Cardiac muscle cell (in vitro differentiated cells and primary cell): ENCODE measurements around the gene MS4A3. TPM values are rescaled to one million over a fixed set of nuclear protein-coding genes. Genes with fewer than 3 reads are reported as not detected.
"Not testable (repeated sequence)": the region's sequence is repeated elsewhere in the genome, so short reads cannot be mapped to it uniquely, and the experiment has no call there.

Experiments
- DNase-seq, 2 donors: peaks; one replicate each; pipeline versions ENCODE4 v3.0.0 to v3.0.0-alpha.2; 2010 to 2017; ENCODE audit warnings: low read depth in 1 of 2, low spot score in 1 of 2
- H3K27ac ChIP-seq: fragments of 200-600 bp; sonication (generic); 2 replicates; pipeline ENCODE4 v1.5.1; 2016
- H3K27me3 ChIP-seq: fragments of 200-600 bp; sonication (generic); 2 replicates; pipeline ENCODE4 v1.6.0; 2016; ENCODE audit warnings: control low read depth
- H3K36me3 ChIP-seq: fragments of 200-600 bp; sonication (generic); 2 replicates; pipeline ENCODE4 v1.5.1; 2016; ENCODE audit warnings: control low read depth
- H3K4me1 ChIP-seq: fragments of 200-600 bp; sonication (generic); 2 replicates; pipeline ENCODE4 v1.8.1; 2017; ENCODE audit warnings: low read depth, mild to moderate bottlenecking, mixed run types
- H3K4me3 ChIP-seq: fragments of 200-600 bp; sonication (generic); 2 replicates; pipeline ENCODE4 v1.5.1; 2016; ENCODE audit warnings: mild to moderate bottlenecking
- H3K9me3 ChIP-seq: fragments of 200-600 bp; sonication (generic); 2 replicates; pipeline ENCODE4 v1.5.1; 2017; ENCODE audit warnings: low read depth, mild to moderate bottlenecking, control low read depth
- polyA plus RNA-seq: library from polyadenylated mRNA; unstranded; fragments of >200 nt; fragmentation: Nextera tagmentation; extraction: Ambion mirVana; gene quantifications from 2 replicates; pipeline ENCODE4 v1.2.1, GENCODE V29; 2016
- total RNA-seq: library from RNA; depleted of rRNA; stranded (reverse); fragments of >200 nt; gene quantifications from 2 replicates; pipeline ENCODE4 v1.2.3, GENCODE V29; 2016
- TF ChIP-seq, protein P1 (sequence below): IDR thresholded peaks from 2 replicates; pipeline ENCODE4 v1.5.1; 2012; ENCODE audit warnings: low read depth, mild to moderate bottlenecking, low read length

MS4A3 gene
- total and polyA plus RNA-seq, 2 experiments from 2014 or later = not detected

DNA sequence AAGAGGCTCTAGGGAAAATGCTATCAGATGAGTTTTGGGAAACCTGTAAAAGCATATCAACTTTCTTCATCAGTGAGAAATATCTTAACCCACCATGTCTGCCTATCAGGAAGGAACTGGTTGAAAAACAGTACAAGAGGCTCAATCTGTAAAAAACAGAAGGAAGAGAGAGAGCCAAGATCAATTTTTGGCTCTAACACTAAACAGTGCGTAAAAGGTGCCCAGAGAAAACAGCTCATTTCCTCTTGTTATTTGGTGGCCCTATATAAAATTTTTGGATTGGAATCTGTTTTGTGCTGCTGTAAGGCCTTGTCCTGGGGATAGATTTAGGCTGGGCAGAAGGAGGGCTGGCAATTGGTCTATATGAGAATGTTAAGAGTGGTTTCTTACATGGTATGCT, 44.1 kb downstream of the MS4A3 start:
- DNase-seq = no peak
- Histone ChIP-seq H3K4me3 (no peak overlapping the region), H3K27ac (no peak overlapping the region), H3K27me3 (no peaks in the 10 kb centered on the region), H3K9me3 (no peaks in the 10 kb centered on the region), H3K36me3 (no peaks in the 10 kb centered on the region), H3K4me1 (peaks cover 11% of the 10 kb centered on the region)
- TF ChIP-seq, protein P1, sequence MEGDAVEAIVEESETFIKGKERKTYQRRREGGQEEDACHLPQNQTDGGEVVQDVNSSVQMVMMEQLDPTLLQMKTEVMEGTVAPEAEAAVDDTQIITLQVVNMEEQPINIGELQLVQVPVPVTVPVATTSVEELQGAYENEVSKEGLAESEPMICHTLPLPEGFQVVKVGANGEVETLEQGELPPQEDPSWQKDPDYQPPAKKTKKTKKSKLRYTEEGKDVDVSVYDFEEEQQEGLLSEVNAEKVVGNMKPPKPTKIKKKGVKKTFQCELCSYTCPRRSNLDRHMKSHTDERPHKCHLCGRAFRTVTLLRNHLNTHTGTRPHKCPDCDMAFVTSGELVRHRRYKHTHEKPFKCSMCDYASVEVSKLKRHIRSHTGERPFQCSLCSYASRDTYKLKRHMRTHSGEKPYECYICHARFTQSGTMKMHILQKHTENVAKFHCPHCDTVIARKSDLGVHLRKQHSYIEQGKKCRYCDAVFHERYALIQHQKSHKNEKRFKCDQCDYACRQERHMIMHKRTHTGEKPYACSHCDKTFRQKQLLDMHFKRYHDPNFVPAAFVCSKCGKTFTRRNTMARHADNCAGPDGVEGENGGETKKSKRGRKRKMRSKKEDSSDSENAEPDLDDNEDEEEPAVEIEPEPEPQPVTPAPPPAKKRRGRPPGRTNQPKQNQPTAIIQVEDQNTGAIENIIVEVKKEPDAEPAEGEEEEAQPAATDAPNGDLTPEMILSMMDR = no peak

GRCh38 chr11:60101368-60101767, 44.9 kb downstream of the MS4A3 start:
- H3K27me3 ChIP-seq, H3K27ac ChIP-seq, H3K4me3 ChIP-seq, H3K36me3 ChIP-seq, DNase-seq, H3K9me3 ChIP-seq: not testable (repeated sequence)
- H3K4me1 ChIP-seq = peaks cover 11% of the 10 kb centered on the region

- H3K36me3 ChIP-seq, H3K27ac ChIP-seq, H3K9me3 ChIP-seq, H3K4me3 ChIP-seq, H3K27me3 ChIP-seq: not testable (repeated sequence)
- peak in 1 of 2 donors; percentile 53 for DNase-seq
- peaks cover 11% of the 10 kb centered on the region for H3K4me1 ChIP-seq
Measured at GRCh38 chr11:60104471-60105115, 48.1 kb downstream of the MS4A3 start.

GRCh38 chr11:60108631-60109030, 52.2 kb downstream of the MS4A3 start:
- not testable (repeated sequence) for H3K36me3 ChIP-seq, H3K9me3 ChIP-seq, H3K27me3 ChIP-seq, H3K4me3 ChIP-seq, DNase-seq, H3K27ac ChIP-seq
- peaks cover 16% of the 10 kb centered on the region for H3K4me1 ChIP-seq

DNA sequence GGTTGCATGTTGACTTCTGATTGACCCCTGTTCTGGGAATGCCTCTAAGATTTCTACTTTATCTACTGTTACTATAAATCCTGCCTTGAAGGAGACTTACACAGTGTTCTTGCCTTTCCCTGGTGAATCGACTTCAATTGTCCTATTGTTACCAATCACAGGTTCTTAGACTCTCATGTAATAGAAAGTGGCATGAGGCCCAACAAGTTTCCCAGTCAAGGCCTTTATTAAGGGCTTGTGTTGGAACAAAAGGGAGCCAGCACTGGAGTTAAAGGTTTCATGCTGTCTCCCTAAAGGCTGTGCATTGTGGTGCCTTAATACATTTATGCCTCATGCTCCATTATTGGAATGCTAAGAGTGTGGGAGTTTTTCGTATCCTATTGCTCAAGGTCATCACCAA, 55.3 kb downstream of the MS4A3 start:
- Histone ChIP-seq H3K27me3 (no peaks in the 10 kb centered on the region), H3K36me3 (no peaks in the 10 kb centered on the region), H3K27ac (no peak overlapping the region), H3K4me3 (no peak overlapping the region), H3K4me1 (peaks cover 14% of the 10 kb centered on the region), H3K9me3 (no peaks in the 10 kb centered on the region)
- DNase-seq = no peak
- TF ChIP-seq, protein P1 = no peak

GRCh38 chr11:60116996-60117790, 60.7 kb downstream of the MS4A3 start:
- Histone ChIP-seq H3K4me1 (peaks cover 23% of the 10 kb centered on the region), H3K4me3 (no peak overlapping the region), H3K36me3 (no peaks in the 10 kb centered on the region), H3K9me3 (no peaks in the 10 kb centered on the region), H3K27ac (no peak overlapping the region), H3K27me3 (no peaks in the 10 kb centered on the region)
- TF ChIP-seq, protein P1 = no peak
- DNase-seq = no peak

GRCh38 chr11:60118338-60118737, 61.9 kb downstream of the MS4A3 start:
- no peaks in the 10 kb centered on the region for H3K36me3 ChIP-seq
- peaks cover 23% of the 10 kb centered on the region for H3K4me1 ChIP-seq
- H3K27ac ChIP-seq = no peak overlapping the region
- no peak overlapping the region for H3K4me3 ChIP-seq
- H3K9me3 ChIP-seq = no peaks in the 10 kb centered on the region
- DNase-seq = no peak
- TF ChIP-seq, protein P1 = no peak
- no peaks in the 10 kb centered on the region for H3K27me3 ChIP-seq
